Loucy (cell line): Measurements from ENCODE around the gene AKNA.

Experiments
- EZH2phosphoT487 ChIP-seq: fragments of 200-600 bp; IDR thresholded peaks from 2 replicates; pipeline ENCODE4 v1.6.1; 2018; ENCODE audit warnings: antibody characterized with exemption, mild to moderate bottlenecking, moderate library complexity, borderline replicate concordance
- TF ChIP-seq, protein P1 (sequence below): fragments of 200-600 bp; sonication (generic); conservative IDR thresholded peaks from 2 replicates; pipeline ENCODE4 v1.5.1; 2014; ENCODE audit warnings: mild to moderate bottlenecking, antibody characterized with exemption, low read length

DNA sequence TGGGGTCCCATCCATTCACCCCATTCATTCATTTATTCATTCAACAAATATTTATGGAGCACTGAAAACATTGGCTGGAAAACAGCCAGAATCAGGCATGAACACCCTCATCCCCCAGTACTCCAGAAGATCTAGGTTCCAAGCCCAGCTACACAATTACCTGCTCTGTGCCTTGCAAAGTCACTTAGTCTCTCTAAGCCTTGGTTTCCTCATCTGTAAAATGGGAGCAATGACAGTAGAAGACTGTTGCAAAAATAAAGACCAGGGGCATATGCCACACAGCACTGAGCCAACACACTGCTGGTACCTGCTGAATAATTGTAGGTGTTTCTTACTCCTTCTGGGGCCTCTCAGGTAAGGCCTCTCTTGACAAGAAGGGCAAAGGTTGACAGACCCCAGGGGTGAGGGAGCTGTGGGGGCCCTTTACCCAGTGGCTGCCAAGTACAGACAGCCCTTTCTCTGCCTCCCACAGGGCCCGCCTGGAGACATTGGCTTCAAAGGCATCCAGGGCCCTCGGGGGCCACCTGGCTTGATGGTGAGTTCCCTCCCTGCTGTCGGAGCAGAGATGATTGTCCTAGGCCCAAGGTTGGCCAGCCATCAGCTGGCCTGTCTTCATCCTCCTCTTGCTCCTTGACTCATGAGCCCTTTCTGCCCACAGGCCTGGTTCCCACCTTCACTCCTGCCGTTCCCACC, 87.5 kb downstream of the AKNA start:
- TF ChIP-seq, protein P1, sequence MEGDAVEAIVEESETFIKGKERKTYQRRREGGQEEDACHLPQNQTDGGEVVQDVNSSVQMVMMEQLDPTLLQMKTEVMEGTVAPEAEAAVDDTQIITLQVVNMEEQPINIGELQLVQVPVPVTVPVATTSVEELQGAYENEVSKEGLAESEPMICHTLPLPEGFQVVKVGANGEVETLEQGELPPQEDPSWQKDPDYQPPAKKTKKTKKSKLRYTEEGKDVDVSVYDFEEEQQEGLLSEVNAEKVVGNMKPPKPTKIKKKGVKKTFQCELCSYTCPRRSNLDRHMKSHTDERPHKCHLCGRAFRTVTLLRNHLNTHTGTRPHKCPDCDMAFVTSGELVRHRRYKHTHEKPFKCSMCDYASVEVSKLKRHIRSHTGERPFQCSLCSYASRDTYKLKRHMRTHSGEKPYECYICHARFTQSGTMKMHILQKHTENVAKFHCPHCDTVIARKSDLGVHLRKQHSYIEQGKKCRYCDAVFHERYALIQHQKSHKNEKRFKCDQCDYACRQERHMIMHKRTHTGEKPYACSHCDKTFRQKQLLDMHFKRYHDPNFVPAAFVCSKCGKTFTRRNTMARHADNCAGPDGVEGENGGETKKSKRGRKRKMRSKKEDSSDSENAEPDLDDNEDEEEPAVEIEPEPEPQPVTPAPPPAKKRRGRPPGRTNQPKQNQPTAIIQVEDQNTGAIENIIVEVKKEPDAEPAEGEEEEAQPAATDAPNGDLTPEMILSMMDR = no peak
- TF ChIP-seq EZH2phosphoT487 = no peak
